Upper lobe of left lung (tissue), 4 donors: Measurements from ENCODE around the gene MAP4K4.

Experiments
- POLR2AphosphoS5 ChIP-seq, 2 donors: sonication (generic); formaldehyde crosslinking; IDR thresholded peaks; one replicate each; pipeline ENCODE4 v1.5.1; 2017; ENCODE audit warnings: antibody characterized with exemption in 2 of 2
- TF ChIP-seq, protein P1 (sequence below), 6 experiments: fragments of 450-650 bp in 4 of 6; fragments of 200-600 bp in 2 of 6; sonication (generic) in 2 of 6; IDR thresholded peaks; one replicate each; pipeline ENCODE4 v1.5.1; 2016 to 2019; ENCODE audit warnings: antibody characterized with exemption in 6 of 6

GRCh38 chr2:101889460-101890098 is 192.1 kb downstream of the MAP4K4 start:
- TF ChIP-seq, protein P1, sequence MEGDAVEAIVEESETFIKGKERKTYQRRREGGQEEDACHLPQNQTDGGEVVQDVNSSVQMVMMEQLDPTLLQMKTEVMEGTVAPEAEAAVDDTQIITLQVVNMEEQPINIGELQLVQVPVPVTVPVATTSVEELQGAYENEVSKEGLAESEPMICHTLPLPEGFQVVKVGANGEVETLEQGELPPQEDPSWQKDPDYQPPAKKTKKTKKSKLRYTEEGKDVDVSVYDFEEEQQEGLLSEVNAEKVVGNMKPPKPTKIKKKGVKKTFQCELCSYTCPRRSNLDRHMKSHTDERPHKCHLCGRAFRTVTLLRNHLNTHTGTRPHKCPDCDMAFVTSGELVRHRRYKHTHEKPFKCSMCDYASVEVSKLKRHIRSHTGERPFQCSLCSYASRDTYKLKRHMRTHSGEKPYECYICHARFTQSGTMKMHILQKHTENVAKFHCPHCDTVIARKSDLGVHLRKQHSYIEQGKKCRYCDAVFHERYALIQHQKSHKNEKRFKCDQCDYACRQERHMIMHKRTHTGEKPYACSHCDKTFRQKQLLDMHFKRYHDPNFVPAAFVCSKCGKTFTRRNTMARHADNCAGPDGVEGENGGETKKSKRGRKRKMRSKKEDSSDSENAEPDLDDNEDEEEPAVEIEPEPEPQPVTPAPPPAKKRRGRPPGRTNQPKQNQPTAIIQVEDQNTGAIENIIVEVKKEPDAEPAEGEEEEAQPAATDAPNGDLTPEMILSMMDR (IDR thresholded peaks at IDR 0.05): no peak
- TF ChIP-seq POLR2AphosphoS5 (IDR thresholded peaks at IDR 0.05): no peak
